ENCODE results near the gene PRODH. TPM values are rescaled to one million over a fixed set of nuclear protein-coding genes. Genes with fewer than 3 reads are reported as not detected.
"Not testable (repeated sequence)": the region's sequence is repeated elsewhere in the genome, so short reads cannot be mapped to it uniquely, and the experiment has no call there.

PRODH gene
- total and polyA plus RNA-seq, 5 donors from 2014 or later = not detected

- ATAC-seq (ENCODE audit: low read depth in 2 of 2); DNase-seq; H3K27ac ChIP-seq (ENCODE audit: insufficient read depth, low read length, poor library complexity, severe bottlenecking); H3K27me3 ChIP-seq (ENCODE audit: control insufficient read depth, insufficient read depth, low read length); H3K4me3 Mint-ChIP-seq; H3K36me3 ChIP-seq (ENCODE audit: control insufficient read depth, insufficient read depth, low read length); H3K36me3 Mint-ChIP-seq; H3K27ac Mint-ChIP-seq; H3K4me3 ChIP-seq (ENCODE audit: low read depth, low read length); H3K27me3 Mint-ChIP-seq; H3K9me3 ChIP-seq (ENCODE audit: control insufficient read depth in 2 of 2, low read length in 2 of 2); H3K4me1 Mint-ChIP-seq; H3K4me1 ChIP-seq (ENCODE audit: control insufficient read depth, insufficient read depth, low read length, poor library complexity, severe bottlenecking); H3K9me3 Mint-ChIP-seq: not testable (repeated sequence)
These were observed 1.4 kb downstream of the PRODH start for GRCh38 chr22:18934688-18935087.

DNA sequence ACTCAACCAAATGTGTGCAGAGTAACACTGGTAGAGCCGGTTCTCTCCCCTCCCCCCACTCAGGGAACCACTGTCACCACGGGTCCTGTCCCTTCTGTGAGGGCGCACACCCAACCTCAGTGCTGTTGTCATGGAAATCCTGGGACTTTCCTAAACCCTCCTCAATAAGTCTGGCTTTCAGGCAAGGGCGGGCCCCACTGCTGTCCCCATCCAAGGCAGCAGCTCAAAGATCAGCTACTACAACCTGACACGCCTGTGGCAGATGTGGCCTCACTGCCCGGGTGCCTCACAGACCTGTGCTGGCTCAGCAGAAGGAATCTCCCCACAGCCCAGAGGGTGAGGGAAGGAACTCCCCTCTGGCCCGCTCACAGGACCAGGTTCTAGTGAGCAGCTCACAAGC lies 2.2 kb downstream of the PRODH start:
- H3K4me1 Mint-ChIP-seq = no peaks in the 10 kb centered on the region
- H3K27ac Mint-ChIP-seq = no peak overlapping the region
- Histone ChIP-seq H3K27ac (ENCODE audit: insufficient read depth, low read length, poor library complexity, severe bottlenecking) (no peak overlapping the region), H3K27me3 (ENCODE audit: control insufficient read depth, insufficient read depth, low read length) (no peaks in the 10 kb centered on the region), H3K36me3 (ENCODE audit: control insufficient read depth, insufficient read depth, low read length) (no peaks in the 10 kb centered on the region), H3K4me1 (ENCODE audit: control insufficient read depth, insufficient read depth, low read length, poor library complexity, severe bottlenecking) (no peaks in the 10 kb centered on the region), H3K4me3 (ENCODE audit: low read depth, low read length) (no peak overlapping the region), H3K9me3 (ENCODE audit: control insufficient read depth in 2 of 2, low read length in 2 of 2) (no peaks in the 10 kb centered on the region)
- no peak for DNase-seq
- H3K36me3 Mint-ChIP-seq = no peaks in the 10 kb centered on the region
- ATAC-seq (ENCODE audit: low read depth in 2 of 2) = no peak
- H3K27me3 Mint-ChIP-seq = no peaks in the 10 kb centered on the region
- H3K4me3 Mint-ChIP-seq = no peak overlapping the region
- H3K9me3 Mint-ChIP-seq = no peaks in the 10 kb centered on the region

DNA sequence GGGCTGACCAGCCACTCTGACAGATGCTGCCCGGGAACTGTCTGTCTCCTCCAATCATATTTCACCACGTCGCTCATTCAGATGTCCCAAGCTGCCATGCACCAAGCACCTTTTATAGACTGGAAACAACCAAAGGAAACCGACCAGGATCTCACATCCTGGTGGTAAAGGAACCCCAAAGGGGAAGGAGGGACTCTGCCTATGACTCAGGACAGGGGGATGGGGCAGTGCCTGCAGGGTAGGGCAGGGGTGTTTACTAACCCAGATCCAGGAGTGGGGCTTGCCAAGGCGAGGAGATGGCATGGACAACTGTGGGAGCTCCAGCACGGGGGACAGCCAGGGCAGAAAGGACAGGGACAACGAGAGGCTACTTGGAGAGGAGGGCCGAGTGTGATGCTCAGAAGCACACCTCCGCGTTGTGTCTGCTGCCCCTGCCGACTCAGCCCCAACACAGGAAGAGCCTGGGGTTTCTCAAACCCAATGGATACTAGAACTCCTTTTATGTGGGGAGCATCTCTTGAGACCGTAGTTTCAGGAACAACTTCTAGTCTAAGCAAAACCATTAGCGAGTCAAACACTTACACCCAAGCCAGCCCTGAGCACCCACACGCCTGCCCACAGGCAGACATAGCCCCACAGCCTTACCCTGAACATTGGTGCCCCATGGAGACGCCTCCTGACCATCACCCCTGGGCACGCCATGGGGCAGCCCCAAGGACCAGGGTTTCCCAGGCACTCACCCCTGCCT lies 4.0 kb downstream of the PRODH start:
- no peak overlapping the region for H3K4me3 Mint-ChIP-seq
- Histone ChIP-seq H3K27ac (ENCODE audit: insufficient read depth, low read length, poor library complexity, severe bottlenecking) (no peak overlapping the region), H3K4me1 (ENCODE audit: control insufficient read depth, insufficient read depth, low read length, poor library complexity, severe bottlenecking) (no peaks in the 10 kb centered on the region), H3K9me3 (ENCODE audit: control insufficient read depth in 2 of 2, low read length in 2 of 2) (no peaks in the 10 kb centered on the region), H3K4me3 (ENCODE audit: low read depth, low read length) (no peak overlapping the region), H3K27me3 (ENCODE audit: control insufficient read depth, insufficient read depth, low read length) (no peaks in the 10 kb centered on the region), H3K36me3 (ENCODE audit: control insufficient read depth, insufficient read depth, low read length) (no peaks in the 10 kb centered on the region)
- no peaks in the 10 kb centered on the region for H3K4me1 Mint-ChIP-seq
- no peaks in the 10 kb centered on the region for H3K36me3 Mint-ChIP-seq
- ATAC-seq (ENCODE audit: low read depth in 2 of 2) (no peak), DNase-seq (no peak)
- no peaks in the 10 kb centered on the region for H3K27me3 Mint-ChIP-seq
- no peaks in the 10 kb centered on the region for H3K9me3 Mint-ChIP-seq
- no peak overlapping the region for H3K27ac Mint-ChIP-seq

- Mint-ChIP-seq H3K9me3 (no peaks in the 10 kb centered on the region), H3K36me3 (no peaks in the 10 kb centered on the region), H3K27ac (no peak overlapping the region), H3K4me3 (no peak overlapping the region), H3K27me3 (no peaks in the 10 kb centered on the region), H3K4me1 (no peaks in the 10 kb centered on the region)
- Histone ChIP-seq H3K4me3 (ENCODE audit: low read depth, low read length) (no peak overlapping the region), H3K9me3 (ENCODE audit: control insufficient read depth in 2 of 2, low read length in 2 of 2) (no peaks in the 10 kb centered on the region), H3K27me3 (ENCODE audit: control insufficient read depth, insufficient read depth, low read length) (no peaks in the 10 kb centered on the region), H3K4me1 (ENCODE audit: control insufficient read depth, insufficient read depth, low read length, poor library complexity, severe bottlenecking) (no peaks in the 10 kb centered on the region), H3K36me3 (ENCODE audit: control insufficient read depth, insufficient read depth, low read length) (no peaks in the 10 kb centered on the region), H3K27ac (ENCODE audit: insufficient read depth, low read length, poor library complexity, severe bottlenecking) (no peak overlapping the region)
- no peak for ATAC-seq (ENCODE audit: low read depth in 2 of 2)
- DNase-seq = no peak
These were observed 6.6 kb downstream of the PRODH start for GRCh38 chr22:18929459-18929858.

- Histone ChIP-seq H3K9me3 (ENCODE audit: control insufficient read depth in 2 of 2, low read length in 2 of 2) (no peaks in the 10 kb centered on the region), H3K4me3 (ENCODE audit: low read depth, low read length) (no peak overlapping the region), H3K27ac (ENCODE audit: insufficient read depth, low read length, poor library complexity, severe bottlenecking) (no peak overlapping the region), H3K36me3 (ENCODE audit: control insufficient read depth, insufficient read depth, low read length) (no peaks in the 10 kb centered on the region), H3K4me1 (ENCODE audit: control insufficient read depth, insufficient read depth, low read length, poor library complexity, severe bottlenecking) (no peaks in the 10 kb centered on the region), H3K27me3 (ENCODE audit: control insufficient read depth, insufficient read depth, low read length) (no peaks in the 10 kb centered on the region)
- Mint-ChIP-seq H3K4me1 (no peaks in the 10 kb centered on the region), H3K27me3 (no peaks in the 10 kb centered on the region), H3K36me3 (no peaks in the 10 kb centered on the region), H3K9me3 (no peaks in the 10 kb centered on the region), H3K4me3 (no peak overlapping the region), H3K27ac (no peak overlapping the region)
- ATAC-seq (ENCODE audit: low read depth in 2 of 2) = no peak
- no peak for DNase-seq
These were observed 8.5 kb downstream of the PRODH start for GRCh38 chr22:18927573-18927972.

DNA sequence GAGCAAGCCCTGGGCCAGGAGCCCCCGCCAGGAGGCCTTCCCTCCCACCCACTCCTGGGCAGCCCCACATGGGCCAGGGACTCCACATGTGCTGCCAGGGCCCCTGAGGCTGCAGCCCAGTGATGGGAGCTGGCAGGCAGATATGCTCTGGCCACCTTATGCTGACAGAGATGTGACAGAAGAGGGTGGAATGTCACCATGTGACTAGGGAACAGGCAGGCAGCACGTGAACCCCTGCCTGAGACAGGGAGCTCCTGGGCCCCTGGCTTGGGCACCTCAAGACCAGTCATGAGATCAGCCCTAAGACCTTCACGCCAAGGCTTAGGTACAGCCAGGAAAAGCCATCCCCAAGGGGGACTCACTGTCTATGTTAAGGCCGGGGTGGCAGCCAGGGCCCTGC lies 9.1 kb downstream of the PRODH start:
- H3K36me3 Mint-ChIP-seq = no peaks in the 10 kb centered on the region
- Histone ChIP-seq H3K4me1 (ENCODE audit: control insufficient read depth, insufficient read depth, low read length, poor library complexity, severe bottlenecking) (no peaks in the 10 kb centered on the region), H3K4me3 (ENCODE audit: low read depth, low read length) (no peak overlapping the region), H3K27me3 (ENCODE audit: control insufficient read depth, insufficient read depth, low read length) (no peaks in the 10 kb centered on the region), H3K36me3 (ENCODE audit: control insufficient read depth, insufficient read depth, low read length) (no peaks in the 10 kb centered on the region), H3K9me3 (ENCODE audit: control insufficient read depth in 2 of 2, low read length in 2 of 2) (no peaks in the 10 kb centered on the region), H3K27ac (ENCODE audit: insufficient read depth, low read length, poor library complexity, severe bottlenecking) (no peak overlapping the region)
- DNase-seq (no peak), ATAC-seq (ENCODE audit: low read depth in 2 of 2) (no peak)
- H3K9me3 Mint-ChIP-seq = no peaks in the 10 kb centered on the region
- no peak overlapping the region for H3K4me3 Mint-ChIP-seq
- no peak overlapping the region for H3K27ac Mint-ChIP-seq
- no peaks in the 10 kb centered on the region for H3K27me3 Mint-ChIP-seq
- no peaks in the 10 kb centered on the region for H3K4me1 Mint-ChIP-seq

DNA sequence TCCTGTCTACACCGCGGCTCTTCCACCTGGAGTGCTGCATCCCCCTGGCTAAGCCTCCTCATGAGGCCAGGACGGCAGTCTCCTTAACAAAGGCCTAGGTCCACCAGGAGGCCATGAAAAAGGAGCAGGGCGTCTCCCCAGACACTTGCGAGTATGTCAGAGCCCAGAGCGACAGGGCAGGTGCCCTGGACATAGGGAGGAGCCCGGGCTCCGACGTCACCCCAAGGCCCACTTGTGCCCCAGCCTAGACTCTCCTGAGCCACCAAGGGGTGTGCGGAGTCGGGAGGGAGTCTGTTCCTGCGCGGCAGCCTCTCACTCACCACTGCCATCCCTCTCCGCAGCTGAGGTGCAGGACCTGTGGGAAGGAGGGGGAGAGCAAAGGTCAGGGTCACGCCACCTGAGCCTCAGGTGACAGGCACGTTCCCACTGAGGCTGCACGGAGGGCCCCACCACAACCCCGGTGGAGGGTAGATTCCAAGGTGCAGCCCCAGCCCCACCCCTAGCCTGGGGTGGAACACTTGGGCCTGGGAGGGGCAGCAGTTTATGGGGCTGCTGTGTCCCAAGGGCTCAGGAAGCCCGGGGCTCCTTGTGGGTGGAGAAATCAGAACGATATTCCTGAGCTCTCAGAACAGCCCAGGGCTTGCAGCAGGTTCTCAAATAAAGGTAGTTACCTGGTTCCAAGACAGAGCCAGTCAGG lies 10.6 kb downstream of the PRODH start:
- no peak overlapping the region for H3K4me3 Mint-ChIP-seq
- no peaks in the 10 kb centered on the region for H3K27me3 Mint-ChIP-seq

More for the DNA sequence above, 10.6 kb downstream of the PRODH start:
- ATAC-seq (ENCODE audit: low read depth in 2 of 2) (no peak), DNase-seq (no peak)
- no peak overlapping the region for H3K4me3 ChIP-seq (ENCODE audit: low read depth, low read length)
- no peaks in the 10 kb centered on the region for H3K27me3 ChIP-seq (ENCODE audit: control insufficient read depth, insufficient read depth, low read length)
- no peaks in the 10 kb centered on the region for H3K9me3 ChIP-seq (ENCODE audit: control insufficient read depth in 2 of 2, low read length in 2 of 2)
- H3K27ac ChIP-seq (ENCODE audit: insufficient read depth, low read length, poor library complexity, severe bottlenecking) = no peak overlapping the region
- H3K4me1 ChIP-seq (ENCODE audit: control insufficient read depth, insufficient read depth, low read length, poor library complexity, severe bottlenecking) = no peaks in the 10 kb centered on the region
- Mint-ChIP-seq H3K27ac (no peak overlapping the region), H3K36me3 (no peaks in the 10 kb centered on the region), H3K4me1 (no peaks in the 10 kb centered on the region), H3K9me3 (no peaks in the 10 kb centered on the region)
- H3K36me3 ChIP-seq (ENCODE audit: control insufficient read depth, insufficient read depth, low read length) = no peaks in the 10 kb centered on the region
